Measurements from ENCODE around the gene AGTRAP.

The AGTRAP gene

DNA sequence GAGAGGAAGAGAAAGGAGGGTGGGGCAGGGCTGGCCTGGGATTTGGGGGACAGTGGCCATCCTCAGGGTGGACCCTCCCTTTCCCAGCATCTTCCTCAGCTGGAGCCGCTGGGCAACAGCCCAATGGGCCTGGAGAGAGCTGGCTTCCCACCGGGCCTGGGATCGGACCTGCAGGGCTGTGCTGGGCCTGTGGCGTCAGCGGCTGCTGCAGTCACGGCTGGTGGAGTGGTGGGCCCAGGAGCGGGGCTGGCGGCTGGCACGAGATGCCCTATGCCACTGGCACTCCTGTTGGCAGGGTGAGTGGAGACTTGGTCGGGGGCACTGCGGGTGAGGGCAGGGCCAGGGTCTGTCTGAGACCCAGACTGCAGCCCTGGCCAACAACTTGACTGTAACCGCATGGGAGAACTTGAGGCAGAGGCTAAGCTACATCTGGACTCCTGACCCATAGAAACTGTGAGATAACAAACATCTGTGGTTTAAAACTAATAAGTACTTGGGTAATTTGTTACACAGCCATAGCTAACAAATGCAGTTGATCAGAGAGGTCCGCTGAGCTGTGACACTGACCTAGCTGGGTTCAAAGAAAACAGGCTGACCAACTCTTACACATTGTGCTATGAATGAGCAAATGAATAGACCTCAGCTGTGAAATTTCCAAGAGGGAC, 43.9 kb downstream of the AGTRAP start:
- no peak for DNase-seq (ENCODE audit: extremely low read depth, low read depth)
- TF ChIP-seq, protein P1, sequence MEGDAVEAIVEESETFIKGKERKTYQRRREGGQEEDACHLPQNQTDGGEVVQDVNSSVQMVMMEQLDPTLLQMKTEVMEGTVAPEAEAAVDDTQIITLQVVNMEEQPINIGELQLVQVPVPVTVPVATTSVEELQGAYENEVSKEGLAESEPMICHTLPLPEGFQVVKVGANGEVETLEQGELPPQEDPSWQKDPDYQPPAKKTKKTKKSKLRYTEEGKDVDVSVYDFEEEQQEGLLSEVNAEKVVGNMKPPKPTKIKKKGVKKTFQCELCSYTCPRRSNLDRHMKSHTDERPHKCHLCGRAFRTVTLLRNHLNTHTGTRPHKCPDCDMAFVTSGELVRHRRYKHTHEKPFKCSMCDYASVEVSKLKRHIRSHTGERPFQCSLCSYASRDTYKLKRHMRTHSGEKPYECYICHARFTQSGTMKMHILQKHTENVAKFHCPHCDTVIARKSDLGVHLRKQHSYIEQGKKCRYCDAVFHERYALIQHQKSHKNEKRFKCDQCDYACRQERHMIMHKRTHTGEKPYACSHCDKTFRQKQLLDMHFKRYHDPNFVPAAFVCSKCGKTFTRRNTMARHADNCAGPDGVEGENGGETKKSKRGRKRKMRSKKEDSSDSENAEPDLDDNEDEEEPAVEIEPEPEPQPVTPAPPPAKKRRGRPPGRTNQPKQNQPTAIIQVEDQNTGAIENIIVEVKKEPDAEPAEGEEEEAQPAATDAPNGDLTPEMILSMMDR (IDR thresholded peaks at IDR 0.05; ENCODE audit: low read depth, low read length, missing control alignments), result no peak
- H3K4me3 ChIP-seq (replicated peaks; ENCODE audit: low read depth, low read length), result no peak overlapping the region

DNA sequence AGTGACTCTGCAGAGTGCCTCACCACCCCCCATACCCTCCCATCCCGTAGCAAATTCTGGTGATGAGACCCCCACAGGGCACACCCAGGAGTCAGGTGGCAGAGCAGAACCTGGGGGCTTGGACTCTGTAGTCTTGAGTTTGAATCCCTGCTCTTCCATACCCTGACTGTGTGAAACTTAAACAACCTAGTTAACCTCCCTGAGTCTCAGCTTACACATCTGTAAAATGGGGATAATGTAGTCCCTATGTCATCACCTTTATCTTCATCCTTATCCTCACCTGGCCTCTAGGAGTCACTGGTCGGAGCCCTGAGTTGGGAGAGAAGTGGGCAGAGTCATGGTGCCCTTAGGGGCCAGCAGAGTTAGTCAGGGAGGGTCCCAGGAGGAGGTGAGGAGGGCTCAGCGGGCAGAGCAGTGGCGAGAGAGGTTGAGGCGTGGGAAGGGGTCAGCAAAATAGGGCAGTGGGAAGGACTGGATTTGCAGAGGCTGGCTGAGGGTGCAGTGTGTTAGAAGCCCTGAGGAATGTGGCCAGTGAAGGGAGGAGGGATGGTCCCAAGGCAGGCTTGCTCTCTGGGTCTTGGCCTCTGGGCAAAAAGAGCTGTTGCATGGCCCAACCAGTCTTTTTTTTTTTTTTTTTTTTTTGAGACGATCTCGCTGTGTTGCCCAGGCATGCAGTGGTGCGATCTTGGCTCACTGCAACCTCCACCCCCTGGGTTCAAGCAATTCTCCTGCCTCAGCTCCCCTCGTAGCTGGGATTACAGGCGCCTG, 44.6 kb downstream of the AGTRAP start:
- H3K4me3 ChIP-seq (replicated peaks; ENCODE audit: low read depth, low read length), result no peak overlapping the region
- DNase-seq (ENCODE audit: extremely low read depth, low read depth), result no peak
- TF ChIP-seq, protein P1 (IDR thresholded peaks at IDR 0.05; ENCODE audit: low read depth, low read length, missing control alignments), result no peak

DNA sequence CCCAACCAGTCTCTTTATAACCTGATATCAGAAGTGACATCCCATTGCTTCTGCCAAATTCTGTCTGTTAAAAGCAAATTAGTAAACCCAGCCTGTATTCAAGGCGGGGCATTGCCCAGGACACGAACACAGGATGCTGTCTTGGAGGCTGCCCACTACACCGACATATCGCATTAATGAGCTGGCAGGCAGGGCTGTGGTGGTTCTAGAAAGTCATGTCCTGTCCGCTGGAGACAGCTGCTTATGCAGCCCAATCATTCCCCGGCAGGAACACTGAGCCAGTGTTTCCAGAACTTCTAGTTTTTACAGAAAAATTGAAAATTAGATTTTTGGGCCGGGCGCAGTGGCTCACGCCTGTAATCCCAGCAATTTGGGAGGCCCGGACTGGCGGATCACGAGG, 45.4 kb downstream of the AGTRAP start:
- no peak overlapping the region for H3K4me3 ChIP-seq (replicated peaks; ENCODE audit: low read depth, low read length)
- TF ChIP-seq, protein P1 (IDR thresholded peaks at IDR 0.05; ENCODE audit: low read depth, low read length, missing control alignments), result no peak
- no peak for DNase-seq (ENCODE audit: extremely low read depth, low read depth)

DNA sequence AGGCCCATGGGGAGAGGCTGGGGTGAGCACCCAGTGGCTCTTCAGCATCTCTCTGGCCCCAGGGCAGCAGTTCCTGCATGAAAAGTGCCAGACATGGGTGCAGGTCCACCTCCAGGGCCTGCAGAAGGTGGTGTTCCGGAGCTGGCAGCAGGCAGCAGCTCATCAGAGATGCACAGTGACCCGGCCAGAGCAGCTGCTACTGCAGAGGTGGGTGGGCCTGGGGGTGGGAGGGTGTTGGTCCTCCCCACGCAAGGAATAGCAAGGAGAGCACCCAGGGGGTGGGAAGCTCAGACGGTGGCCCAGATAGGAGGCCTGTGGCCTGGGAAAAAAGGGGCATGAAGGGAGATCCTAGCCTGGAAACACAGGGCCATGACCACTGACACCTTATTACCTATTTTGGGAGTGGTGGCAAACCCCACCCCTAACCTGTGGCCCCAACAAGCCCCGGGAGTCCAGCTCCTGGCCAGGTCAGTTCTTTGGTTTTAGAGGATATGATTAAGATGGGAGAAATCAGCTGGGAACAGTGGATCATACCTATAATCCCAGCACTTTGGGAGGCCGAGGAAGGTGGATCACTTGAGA, 46.3 kb downstream of the AGTRAP start:
- DNase-seq (ENCODE audit: extremely low read depth, low read depth), result no peak
- no peak overlapping the region for H3K4me3 ChIP-seq (replicated peaks; ENCODE audit: low read depth, low read length)
- TF ChIP-seq, protein P1 (IDR thresholded peaks at IDR 0.05; ENCODE audit: low read depth, low read length, missing control alignments), result no peak

DNA sequence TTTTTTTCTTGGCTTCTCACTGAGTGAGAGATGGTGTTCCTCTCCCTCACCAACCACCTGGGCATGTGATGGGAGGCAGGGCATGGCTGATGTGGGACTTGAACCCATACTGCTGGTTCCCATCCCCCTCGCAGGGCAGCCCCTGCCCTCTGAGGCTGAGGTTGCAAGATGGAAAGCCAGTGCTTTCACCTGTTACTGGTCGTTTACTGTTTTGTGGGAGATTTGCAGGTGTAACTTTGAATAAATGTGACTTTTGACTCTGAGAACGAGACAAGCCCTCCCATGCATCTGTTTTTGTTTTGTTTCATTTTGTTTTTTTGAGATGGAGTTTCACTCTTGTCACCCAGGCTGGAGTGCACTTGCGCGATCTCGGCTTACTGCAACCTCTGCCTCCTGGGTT, 47.6 kb downstream of the AGTRAP start:
- no peak for DNase-seq (ENCODE audit: extremely low read depth, low read depth)
- no peak overlapping the region for H3K4me3 ChIP-seq (replicated peaks; ENCODE audit: low read depth, low read length)
- TF ChIP-seq, protein P1 (IDR thresholded peaks at IDR 0.05; ENCODE audit: low read depth, low read length, missing control alignments), result no peak

DNA sequence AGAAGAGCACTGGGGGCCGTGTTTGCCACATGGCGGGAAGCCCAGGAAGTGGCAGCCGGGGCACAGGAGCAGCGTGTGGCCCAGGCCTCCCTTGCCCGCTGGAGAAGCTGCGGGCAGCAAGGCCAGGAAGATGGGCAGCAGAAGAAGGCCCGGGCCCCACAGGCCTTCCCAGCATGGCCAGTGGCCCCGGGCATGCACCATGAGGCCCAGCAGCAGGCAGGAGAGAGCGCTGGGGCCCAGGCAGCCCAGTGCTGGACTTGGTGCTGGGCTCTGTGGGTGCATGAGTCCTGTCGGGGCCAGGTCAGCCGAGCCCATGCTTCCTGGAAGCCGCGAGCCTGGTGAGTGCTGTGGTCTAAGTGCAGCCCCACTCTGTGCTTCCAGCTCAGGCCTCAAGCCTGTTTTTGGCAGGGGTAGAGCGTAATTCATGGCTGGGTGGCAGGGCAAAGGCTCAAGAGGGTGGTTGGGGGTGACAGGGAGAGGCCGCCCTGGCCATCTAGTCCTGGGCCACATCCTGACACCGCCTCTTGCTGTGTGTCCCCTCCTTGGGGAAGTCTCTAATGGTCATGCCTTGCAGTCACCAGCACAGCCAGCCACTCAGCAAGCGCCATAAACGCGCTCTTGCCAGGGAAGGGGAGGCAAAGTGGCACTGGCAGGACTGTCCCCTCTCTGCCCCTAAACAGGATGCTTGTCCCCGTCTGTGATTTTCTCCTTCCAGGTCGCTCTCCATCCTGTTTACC, 48.5 kb downstream of the AGTRAP start:
- H3K4me3 ChIP-seq (replicated peaks; ENCODE audit: low read depth, low read length), result no peak overlapping the region
- TF ChIP-seq, protein P1 (IDR thresholded peaks at IDR 0.05; ENCODE audit: low read depth, low read length, missing control alignments), result no peak

More for the DNA sequence above, 48.5 kb downstream of the AGTRAP start:
- DNase-seq (ENCODE audit: extremely low read depth, low read depth), result no peak
